ENCODE data around the gene ATP6V1G1. TPM values are rescaled to one million over a fixed set of nuclear protein-coding genes. Genes with fewer than 3 reads are reported as not detected.
A peak's percentile ranks its signal among the peaks of the same experiment; 100 is the strongest.
"Not testable (repeated sequence)": the region's sequence is repeated elsewhere in the genome, so short reads cannot be mapped to it uniquely, and the experiment has no call there.

Gene ATP6V1G1
- total and polyA plus RNA-seq, 4 donors = 102 to 213 (median 168) TPM

DNA sequence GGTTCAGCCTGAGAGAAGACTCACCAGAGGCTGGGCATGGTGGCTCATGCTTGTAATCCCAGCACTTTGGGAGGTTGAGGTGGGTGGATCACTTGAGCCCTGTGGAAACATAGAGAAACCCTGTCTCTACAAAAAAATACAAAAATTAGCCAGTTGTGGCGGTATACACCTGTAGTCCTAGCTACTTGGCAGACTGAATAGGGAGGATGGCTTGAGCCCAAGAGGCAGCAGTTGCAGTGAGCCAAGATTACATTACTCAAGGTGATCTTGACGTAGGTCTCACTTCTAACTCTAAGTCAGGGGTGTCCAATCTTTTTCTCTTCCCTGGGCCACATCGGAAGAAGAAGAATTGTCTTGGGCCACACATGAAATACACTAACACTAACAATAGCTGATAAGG is 16.2 kb upstream of the ATP6V1G1 start:
- Histone ChIP-seq H3K27ac (ENCODE audit: low read depth in 1 of 2, low read length in 1 of 2) (no peak overlapping the region), H3K4me3 (no peak overlapping the region), H3K9ac (ENCODE audit: insufficient read depth in 1 of 2, low read length in 2 of 2) (no peak overlapping the region), H3K36me3 (ENCODE audit: control insufficient read depth in 4 of 4, insufficient read depth in 4 of 4, low read length in 4 of 4) (no peaks in the 10 kb centered on the region), H3K27me3 (ENCODE audit: control insufficient read depth in 3 of 3, insufficient read depth in 3 of 3, low read length in 2 of 3) (no peaks in the 10 kb centered on the region), H3K9me3 (ENCODE audit: control insufficient read depth in 4 of 4, insufficient read depth in 3 of 4, low read length in 3 of 4) (no peaks in the 10 kb centered on the region), H3K4me1 (ENCODE audit: control insufficient read depth in 5 of 5, insufficient read depth in 5 of 5, low read length in 5 of 5) (no peaks in the 10 kb centered on the region)
- ATAC-seq (ENCODE audit: insufficient read depth, low FRiP score) (no peak), DNase-seq (no peak)
- 83 to 94% methylated on average over 3 of the region's 3 CpGs for WGBS, 2 donors
- TF ChIP-seq, protein P1, sequence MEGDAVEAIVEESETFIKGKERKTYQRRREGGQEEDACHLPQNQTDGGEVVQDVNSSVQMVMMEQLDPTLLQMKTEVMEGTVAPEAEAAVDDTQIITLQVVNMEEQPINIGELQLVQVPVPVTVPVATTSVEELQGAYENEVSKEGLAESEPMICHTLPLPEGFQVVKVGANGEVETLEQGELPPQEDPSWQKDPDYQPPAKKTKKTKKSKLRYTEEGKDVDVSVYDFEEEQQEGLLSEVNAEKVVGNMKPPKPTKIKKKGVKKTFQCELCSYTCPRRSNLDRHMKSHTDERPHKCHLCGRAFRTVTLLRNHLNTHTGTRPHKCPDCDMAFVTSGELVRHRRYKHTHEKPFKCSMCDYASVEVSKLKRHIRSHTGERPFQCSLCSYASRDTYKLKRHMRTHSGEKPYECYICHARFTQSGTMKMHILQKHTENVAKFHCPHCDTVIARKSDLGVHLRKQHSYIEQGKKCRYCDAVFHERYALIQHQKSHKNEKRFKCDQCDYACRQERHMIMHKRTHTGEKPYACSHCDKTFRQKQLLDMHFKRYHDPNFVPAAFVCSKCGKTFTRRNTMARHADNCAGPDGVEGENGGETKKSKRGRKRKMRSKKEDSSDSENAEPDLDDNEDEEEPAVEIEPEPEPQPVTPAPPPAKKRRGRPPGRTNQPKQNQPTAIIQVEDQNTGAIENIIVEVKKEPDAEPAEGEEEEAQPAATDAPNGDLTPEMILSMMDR (IDR thresholded peaks at IDR 0.05; ENCODE audit: control extremely low read depth, extremely low read depth) = no peak

DNA sequence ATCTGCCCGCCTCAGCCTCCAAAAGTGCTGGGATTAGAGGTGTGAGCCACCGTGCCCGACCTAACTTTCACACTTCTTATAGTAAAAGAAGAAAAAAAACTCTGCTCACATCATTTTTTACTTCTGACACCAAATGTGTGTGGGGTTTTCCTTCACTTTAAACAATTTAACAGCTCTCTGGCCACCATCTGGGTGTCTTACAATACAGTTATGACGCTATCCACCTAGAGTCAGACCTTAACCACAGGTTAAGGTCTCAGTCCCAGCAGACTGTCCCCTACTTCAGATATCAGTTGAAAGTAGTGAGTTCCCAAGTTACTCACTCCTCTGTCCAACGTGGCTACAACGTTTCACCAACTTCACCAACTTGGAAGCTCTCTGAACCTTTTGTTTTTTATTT is 15.4 kb upstream of the ATP6V1G1 start:
- TF ChIP-seq, protein P1 (IDR thresholded peaks at IDR 0.05; ENCODE audit: control extremely low read depth, extremely low read depth) = no peak
- ATAC-seq (ENCODE audit: insufficient read depth, low FRiP score) (no peak), DNase-seq (no peak)
- no peak overlapping the region for H3K9ac ChIP-seq (ENCODE audit: insufficient read depth in 1 of 2, low read length in 2 of 2)
- H3K4me3 ChIP-seq = no peak overlapping the region
- H3K9me3 ChIP-seq (ENCODE audit: control insufficient read depth in 4 of 4, insufficient read depth in 3 of 4, low read length in 3 of 4) = no peaks in the 10 kb centered on the region
- WGBS, 2 donors = 86 to 93% methylated on average over 6 of the region's 6 CpGs
- H3K36me3 ChIP-seq (ENCODE audit: control insufficient read depth in 4 of 4, insufficient read depth in 4 of 4, low read length in 4 of 4) = no peaks in the 10 kb centered on the region
- H3K27ac ChIP-seq (ENCODE audit: low read depth in 1 of 2, low read length in 1 of 2) = no peak overlapping the region
- no peaks in the 10 kb centered on the region for H3K4me1 ChIP-seq (ENCODE audit: control insufficient read depth in 5 of 5, insufficient read depth in 5 of 5, low read length in 5 of 5)
- H3K27me3 ChIP-seq (ENCODE audit: control insufficient read depth in 3 of 3, insufficient read depth in 3 of 3, low read length in 2 of 3) = no peaks in the 10 kb centered on the region

DNA sequence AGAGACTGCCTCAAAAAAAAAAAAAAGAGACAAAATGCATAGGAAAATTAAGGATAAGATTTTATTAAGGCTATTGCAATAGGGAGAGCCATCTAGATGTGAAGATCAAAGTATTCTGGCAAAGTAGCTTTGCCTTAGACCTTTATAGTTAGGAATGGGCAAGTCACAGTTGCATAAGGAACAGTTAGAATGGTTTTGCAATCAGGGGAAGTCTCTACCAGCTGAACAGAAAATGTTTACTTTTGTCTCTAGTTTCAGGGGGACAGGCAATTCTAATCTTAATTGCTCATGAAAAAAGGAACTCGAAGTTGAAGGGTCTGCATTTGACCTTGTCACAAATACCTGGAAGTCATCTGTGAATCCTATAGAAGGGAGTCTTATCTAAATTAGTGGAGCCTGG is 13.1 kb upstream of the ATP6V1G1 start:
- TF ChIP-seq, protein P1 (IDR thresholded peaks at IDR 0.05; ENCODE audit: control extremely low read depth, extremely low read depth) = no peak
- Histone ChIP-seq H3K4me3 (no peak overlapping the region), H3K36me3 (ENCODE audit: control insufficient read depth in 4 of 4, insufficient read depth in 4 of 4, low read length in 4 of 4) (no peaks in the 10 kb centered on the region), H3K4me1 (ENCODE audit: control insufficient read depth in 5 of 5, insufficient read depth in 5 of 5, low read length in 5 of 5) (no peaks in the 10 kb centered on the region), H3K27ac (ENCODE audit: low read depth in 1 of 2, low read length in 1 of 2) (no peak overlapping the region), H3K9ac (ENCODE audit: insufficient read depth in 1 of 2, low read length in 2 of 2) (no peak overlapping the region), H3K9me3 (ENCODE audit: control insufficient read depth in 4 of 4, insufficient read depth in 3 of 4, low read length in 3 of 4) (no peaks in the 10 kb centered on the region), H3K27me3 (ENCODE audit: control insufficient read depth in 3 of 3, insufficient read depth in 3 of 3, low read length in 2 of 3) (no peaks in the 10 kb centered on the region)
- WGBS, 2 donors = 3 to 4% methylated on average over 1 of the region's 1 CpG
- DNase-seq (peak in 1 of 3 donors; percentile 8), ATAC-seq (ENCODE audit: insufficient read depth, low FRiP score) (no peak)

DNA sequence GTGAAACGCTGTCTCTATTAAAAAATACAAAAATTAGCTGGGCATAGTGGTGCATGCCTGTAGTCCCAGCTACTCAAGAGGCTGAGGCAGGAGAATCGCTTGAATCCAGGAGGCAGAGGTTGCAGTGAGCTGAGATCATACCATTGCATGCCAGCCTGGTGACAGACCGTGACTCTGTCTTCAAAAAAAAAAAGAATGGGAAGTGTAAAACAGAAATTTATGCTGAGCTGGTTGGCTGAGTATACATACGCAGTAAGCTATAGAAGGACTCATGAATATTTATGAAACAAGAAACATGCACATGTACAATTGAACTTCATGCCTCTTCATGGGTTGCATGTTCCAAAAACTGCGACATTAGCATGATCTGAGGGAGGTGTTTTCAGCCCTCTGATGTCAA is 10.8 kb upstream of the ATP6V1G1 start:
- not testable (repeated sequence) for H3K27ac ChIP-seq (ENCODE audit: low read depth in 1 of 2, low read length in 1 of 2)

DNA sequence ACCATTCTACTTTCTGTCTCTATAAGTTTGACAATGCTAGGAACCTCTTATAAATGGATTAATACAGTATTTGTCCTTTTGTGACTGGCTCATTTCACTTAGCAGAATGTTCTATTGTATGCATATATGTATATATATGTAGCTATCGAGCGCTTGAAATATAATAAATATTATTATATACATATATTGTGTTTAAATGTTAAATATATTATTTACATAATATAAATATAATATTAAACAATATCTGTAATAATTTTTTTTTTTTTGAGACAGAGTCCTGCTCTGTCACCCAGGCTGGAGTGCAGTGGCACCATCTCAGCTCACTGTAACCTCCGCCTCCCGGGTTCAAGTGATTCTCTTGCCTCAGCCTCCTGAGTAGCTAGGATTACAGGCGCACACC is 9.4 kb upstream of the ATP6V1G1 start:
- not testable (repeated sequence) for H3K9me3 ChIP-seq (ENCODE audit: control insufficient read depth in 4 of 4, insufficient read depth in 3 of 4, low read length in 3 of 4); H3K27me3 ChIP-seq (ENCODE audit: control insufficient read depth in 3 of 3, insufficient read depth in 3 of 3, low read length in 2 of 3); H3K4me1 ChIP-seq (ENCODE audit: control insufficient read depth in 5 of 5, insufficient read depth in 5 of 5, low read length in 5 of 5); H3K27ac ChIP-seq (ENCODE audit: low read depth in 1 of 2, low read length in 1 of 2); ATAC-seq (ENCODE audit: insufficient read depth, low FRiP score); H3K4me3 ChIP-seq; H3K36me3 ChIP-seq (ENCODE audit: control insufficient read depth in 4 of 4, insufficient read depth in 4 of 4, low read length in 4 of 4); DNase-seq; H3K9ac ChIP-seq (ENCODE audit: insufficient read depth in 1 of 2, low read length in 2 of 2)
- 76 to 89% methylated on average over 5 of the region's 5 CpGs for WGBS, 2 donors

More for the DNA sequence above, 10.8 kb upstream of the ATP6V1G1 start:
- H3K27me3 ChIP-seq (ENCODE audit: control insufficient read depth in 3 of 3, insufficient read depth in 3 of 3, low read length in 2 of 3); H3K9ac ChIP-seq (ENCODE audit: insufficient read depth in 1 of 2, low read length in 2 of 2); H3K4me3 ChIP-seq; H3K36me3 ChIP-seq (ENCODE audit: control insufficient read depth in 4 of 4, insufficient read depth in 4 of 4, low read length in 4 of 4); H3K9me3 ChIP-seq (ENCODE audit: control insufficient read depth in 4 of 4, insufficient read depth in 3 of 4, low read length in 3 of 4); H3K4me1 ChIP-seq (ENCODE audit: control insufficient read depth in 5 of 5, insufficient read depth in 5 of 5, low read length in 5 of 5); ATAC-seq (ENCODE audit: insufficient read depth, low FRiP score); DNase-seq: not testable (repeated sequence)
- WGBS, 2 donors = 77 to 80% methylated on average over 5 of the region's 5 CpGs

All from lung (tissue), 12 donors.